ENCODE measurements around the gene MIR17HG.

Gene MIR17HG

GRCh38 chr13:91360246-91360751 lies 12.8 kb downstream of the MIR17HG start:
- no peaks in the 10 kb centered on the region for H3K27me3 ChIP-seq (replicated peaks; ENCODE audit: control insufficient read depth, insufficient read depth, low read length)
- no peak for DNase-seq (ENCODE audit: extremely low read depth, insufficient read length)
- no peak overlapping the region for H3K4me3 ChIP-seq (replicated peaks; ENCODE audit: low read depth, low read length)

GRCh38 chr13:91361755-91362271 lies 14.3 kb downstream of the MIR17HG start:
- peaks cover 3% of the 10 kb centered on the region for H3K36me3 ChIP-seq (ENCODE audit: control insufficient read depth, insufficient read depth, low read length)
- DNase-seq (ENCODE audit: extremely low read depth, insufficient read length): no peak
- no peaks in the 10 kb centered on the region for H3K27me3 ChIP-seq (replicated peaks; ENCODE audit: control insufficient read depth, insufficient read depth, low read length)
- TF ChIP-seq CTCF (IDR thresholded peaks at IDR 0.05; ENCODE audit: insufficient read depth, low read length, poor library complexity, severe bottlenecking): no peak
- no peak overlapping the region for H3K4me3 ChIP-seq (replicated peaks; ENCODE audit: low read depth, low read length)

More at GRCh38 chr13:91360246-91360751, 12.8 kb downstream of the MIR17HG start:
- no peak for TF ChIP-seq CTCF (IDR thresholded peaks at IDR 0.05; ENCODE audit: insufficient read depth, low read length, poor library complexity, severe bottlenecking)
- peaks cover 3% of the 10 kb centered on the region for H3K36me3 ChIP-seq (ENCODE audit: control insufficient read depth, insufficient read depth, low read length)

- Histone ChIP-seq H3K36me3 (ENCODE audit: control insufficient read depth, insufficient read depth, low read length) (no peaks in the 10 kb centered on the region), H3K4me3 (replicated peaks; ENCODE audit: low read depth, low read length) (no peak overlapping the region), H3K27me3 (replicated peaks; ENCODE audit: control insufficient read depth, insufficient read depth, low read length) (no peaks in the 10 kb centered on the region)
- no peak for TF ChIP-seq CTCF (IDR thresholded peaks at IDR 0.05; ENCODE audit: insufficient read depth, low read length, poor library complexity, severe bottlenecking)
- DNase-seq (ENCODE audit: extremely low read depth, insufficient read length): no peak
These were observed 15.4 kb downstream of the MIR17HG start for GRCh38 chr13:91362908-91363307.

GRCh38 chr13:91368101-91368500 lies 20.6 kb downstream of the MIR17HG start:
- Histone ChIP-seq H3K4me3 (replicated peaks; ENCODE audit: low read depth, low read length) (no peak overlapping the region), H3K36me3 (ENCODE audit: control insufficient read depth, insufficient read depth, low read length) (no peaks in the 10 kb centered on the region), H3K27me3 (replicated peaks; ENCODE audit: control insufficient read depth, insufficient read depth, low read length) (no peaks in the 10 kb centered on the region)
- no peak for DNase-seq (ENCODE audit: extremely low read depth, insufficient read length)
- TF ChIP-seq CTCF (IDR thresholded peaks at IDR 0.05; ENCODE audit: insufficient read depth, low read length, poor library complexity, severe bottlenecking): no peak

GRCh38 chr13:91368676-91369440 lies 21.4 kb downstream of the MIR17HG start:
- no peak for DNase-seq (ENCODE audit: extremely low read depth, insufficient read length)
- Histone ChIP-seq H3K4me3 (replicated peaks; ENCODE audit: low read depth, low read length) (no peak overlapping the region), H3K36me3 (ENCODE audit: control insufficient read depth, insufficient read depth, low read length) (no peaks in the 10 kb centered on the region), H3K27me3 (replicated peaks; ENCODE audit: control insufficient read depth, insufficient read depth, low read length) (no peaks in the 10 kb centered on the region)
- no peak for TF ChIP-seq CTCF (IDR thresholded peaks at IDR 0.05; ENCODE audit: insufficient read depth, low read length, poor library complexity, severe bottlenecking)

Measured in GM06990 (cell line).